PC-3 (cell line): ENCODE results near the gene CDC5L. TPM values are rescaled to one million over a fixed set of nuclear protein-coding genes. Genes with fewer than 3 reads are reported as not detected.

Experiments used
- ATAC-seq: fragments of 200-7000 bp; cut with Tn5 transposase; 2 replicates; pipeline ENCODE4 v1.9.1; 2020; ENCODE audit warnings: mild to moderate bottlenecking, moderate library complexity
- BruUV-seq: library from RNA; stranded (reverse); fragments of 400-500 nt; replicated peaks from 2 replicates; lab custom pipeline; 2021; lab: Mats Ljungman, UMichigan
- CTCF ChIA-PET: fragments of 300-600 bp; sonication (Branson Sonifier 250); formaldehyde crosslinking; loops from one replicate; lab custom pipeline; 2022; ENCODE audit warnings: antibody characterized with exemption; lab: Charles Lee
- POLR2A ChIA-PET: fragments of 300-600 bp; sonication (Branson Sonifier 250); formaldehyde crosslinking; loops from one replicate; lab custom pipeline; 2022; ENCODE audit warnings: antibody characterized with exemption; ENCODE audit not compliant: unreplicated experiment; lab: Charles Lee
- DNase-seq: peaks from one replicate; pipeline ENCODE4 v3.0.0-alpha.2; 2015
- H2AFZ ChIP-seq: fragments of 300-600 bp; sonication (generic); 2 replicates; pipeline ENCODE4 v1.6.0; 2016; ENCODE audit warnings: antibody characterized with exemption, low read length
- H3F3A ChIP-seq: fragments of 300-600 bp; sonication (generic); one replicate; pipeline ENCODE4 v1.6.0; 2017; ENCODE audit warnings: antibody characterized with exemption, low read length, control low read depth, mild to moderate bottlenecking; ENCODE audit not compliant: unreplicated experiment
- H3K27ac ChIP-seq: fragments of 300-600 bp; sonication (generic); 2 replicates; pipeline ENCODE4 v1.5.1; 2016; ENCODE audit warnings: mild to moderate bottlenecking, low read length
- H3K27me3 ChIP-seq: fragments of 300-600 bp; sonication (generic); 2 replicates; pipeline ENCODE4 v1.6.1; 2016; ENCODE audit warnings: low read length, mixed read lengths
- H3K36me3 ChIP-seq: fragments of 300-600 bp; sonication (generic); 2 replicates; pipeline ENCODE4 v1.6.1; 2016; ENCODE audit warnings: low read depth, mixed run types, low read length, mixed read lengths
- H3K4me1 ChIP-seq: fragments of 300-600 bp; sonication (generic); 2 replicates; pipeline ENCODE4 v1.5.1; 2016; ENCODE audit warnings: low read length; ENCODE audit not compliant: insufficient read depth
- H3K4me2 ChIP-seq: fragments of 300-600 bp; sonication (generic); 2 replicates; pipeline ENCODE4 v1.6.0; 2016; ENCODE audit warnings: low read length
- H3K4me3 ChIP-seq: fragments of 300-600 bp; sonication (generic); 2 replicates; pipeline ENCODE4 v1.5.1; 2016; ENCODE audit warnings: mild to moderate bottlenecking, low read length, mixed read lengths
- H3K79me2 ChIP-seq: fragments of 300-600 bp; sonication (generic); 2 replicates; pipeline ENCODE4 v1.6.1; 2017; ENCODE audit warnings: low read length, mixed read lengths
- H3K9ac ChIP-seq: fragments of 300-600 bp; sonication (generic); 2 replicates; pipeline ENCODE4 v1.6.0; 2016; ENCODE audit warnings: mild to moderate bottlenecking, low read length
- H3K9me2 ChIP-seq: fragments of 300-600 bp; sonication (generic); replicated peaks from 2 replicates; pipeline ENCODE4 v1.6.1; 2016; ENCODE audit warnings: mixed run types, low read length, mixed read lengths
- H3K9me3 ChIP-seq: fragments of 300-600 bp; sonication (generic); 2 replicates; pipeline ENCODE4 v1.6.1; 2016; ENCODE audit warnings: low read length, mixed read lengths
- H4K20me1 ChIP-seq: fragments of 300-600 bp; sonication (generic); 2 replicates; pipeline ENCODE4 v1.6.1; 2016; ENCODE audit warnings: low read length, mixed read lengths
- EZH2 ChIP-seq: fragments of 300-600 bp; sonication (generic); IDR thresholded peaks from one replicate; pipeline ENCODE4 v1.6.1; 2017; ENCODE audit warnings: antibody characterized with exemption, mild to moderate bottlenecking, low read length; ENCODE audit not compliant: unreplicated experiment
- EZH2phosphoT487 ChIP-seq: fragments of 300-600 bp; sonication (generic); IDR thresholded peaks from 2 replicates; pipeline ENCODE4 v1.6.1; 2018; ENCODE audit warnings: mild to moderate bottlenecking, antibody characterized with exemption, low read length, borderline replicate concordance
- intact Hi-C: fragments of 100-400 bp; cut with micrococcal nuclease; formaldehyde crosslinking; loops from 2 replicates; pipeline ENCODE4 v1.9.0; 2023
- total RNA-seq: library from RNA; depleted of rRNA; stranded (reverse); fragments of >200 nt; gene quantifications from 2 replicates; pipeline ENCODE4 v1.2.3, GENCODE V29; 2014
- TF ChIP-seq, protein P1 (sequence below): fragments of 300-600 bp; sonication (generic); conservative IDR thresholded peaks from 2 replicates; pipeline ENCODE4 v1.5.1; 2017; ENCODE audit warnings: antibody characterized with exemption, low read depth, mild to moderate bottlenecking, low read length

Gene CDC5L
- total RNA-seq, 1 experiment from 2014 or later: 23.0 TPM

DNA sequence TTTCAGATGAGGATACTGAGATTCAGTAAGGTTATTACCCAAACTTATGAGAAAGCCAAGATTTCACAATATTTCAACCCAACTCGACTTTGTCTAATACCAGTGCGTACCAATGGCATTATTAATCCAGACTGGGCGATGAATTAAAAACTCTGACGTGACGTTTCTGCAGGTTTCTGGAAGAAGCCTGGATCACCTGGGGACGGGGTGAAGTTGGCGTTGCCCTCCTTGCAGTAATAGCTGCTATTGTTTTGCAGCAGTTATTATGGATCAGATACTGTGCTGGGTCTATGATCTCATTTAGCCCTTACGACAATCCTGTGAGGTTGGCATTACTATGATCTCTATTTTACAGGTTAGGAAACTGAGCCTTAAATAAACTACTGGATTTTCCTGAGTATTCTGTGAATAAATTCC lies 569 bp upstream of the CDC5L start:
- BruUV-seq: TSS peak; percentile 86
- H4K20me1 ChIP-seq: peaks cover 32% of the 10 kb centered on the region
- H3K79me2 ChIP-seq: peaks cover 40% of the 10 kb centered on the region
- intact Hi-C loops: no loop called here
- no peaks in the 10 kb centered on the region for H3K27me3 ChIP-seq
- DNase-seq (peak; percentile 31), ATAC-seq (peak; percentile 9)
- peak overlapping the region; percentile 75 for H3K27ac ChIP-seq
- H3K36me3 ChIP-seq: peaks cover 11% of the 10 kb centered on the region
- POLR2A ChIA-PET: no interaction called here
- no peaks in the 10 kb centered on the region for H3K9me2 ChIP-seq
- no peaks in the 10 kb centered on the region for H3F3A ChIP-seq
- peak overlapping the region; percentile 95 for H3K4me3 ChIP-seq
- TF ChIP-seq EZH2phosphoT487: no peak
- no peak for TF ChIP-seq EZH2
- TF ChIP-seq, protein P1, sequence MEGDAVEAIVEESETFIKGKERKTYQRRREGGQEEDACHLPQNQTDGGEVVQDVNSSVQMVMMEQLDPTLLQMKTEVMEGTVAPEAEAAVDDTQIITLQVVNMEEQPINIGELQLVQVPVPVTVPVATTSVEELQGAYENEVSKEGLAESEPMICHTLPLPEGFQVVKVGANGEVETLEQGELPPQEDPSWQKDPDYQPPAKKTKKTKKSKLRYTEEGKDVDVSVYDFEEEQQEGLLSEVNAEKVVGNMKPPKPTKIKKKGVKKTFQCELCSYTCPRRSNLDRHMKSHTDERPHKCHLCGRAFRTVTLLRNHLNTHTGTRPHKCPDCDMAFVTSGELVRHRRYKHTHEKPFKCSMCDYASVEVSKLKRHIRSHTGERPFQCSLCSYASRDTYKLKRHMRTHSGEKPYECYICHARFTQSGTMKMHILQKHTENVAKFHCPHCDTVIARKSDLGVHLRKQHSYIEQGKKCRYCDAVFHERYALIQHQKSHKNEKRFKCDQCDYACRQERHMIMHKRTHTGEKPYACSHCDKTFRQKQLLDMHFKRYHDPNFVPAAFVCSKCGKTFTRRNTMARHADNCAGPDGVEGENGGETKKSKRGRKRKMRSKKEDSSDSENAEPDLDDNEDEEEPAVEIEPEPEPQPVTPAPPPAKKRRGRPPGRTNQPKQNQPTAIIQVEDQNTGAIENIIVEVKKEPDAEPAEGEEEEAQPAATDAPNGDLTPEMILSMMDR: no peak
- peak overlapping the region; percentile 98 for H3K4me2 ChIP-seq
- H3K9me3 ChIP-seq: no peaks in the 10 kb centered on the region
- peaks cover 24% of the 10 kb centered on the region for H3K4me1 ChIP-seq
- H3K9ac ChIP-seq: peak overlapping the region; percentile 98
- peak overlapping the region; percentile 98 for H2AFZ ChIP-seq
- CTCF ChIA-PET: no interaction called here

GRCh38 chr6:44388135-44388487 lies 605 bp downstream of the CDC5L start:
- ATAC-seq: no peak
- Histone ChIP-seq H3K27me3 (no peaks in the 10 kb centered on the region), H4K20me1 (peaks cover 34% of the 10 kb centered on the region), H3K4me2 (peak overlapping the region; percentile 98), H3K9ac (peak overlapping the region; percentile 98), H3K27ac (no peak overlapping the region), H3K36me3 (peaks cover 22% of the 10 kb centered on the region), H3K4me1 (peaks cover 24% of the 10 kb centered on the region), H3K9me3 (no peaks in the 10 kb centered on the region), H3K4me3 (peak overlapping the region; percentile 95), H3F3A (no peaks in the 10 kb centered on the region), H3K79me2 (peaks cover 49% of the 10 kb centered on the region), H3K9me2 (no peaks in the 10 kb centered on the region), H2AFZ (no peak overlapping the region)
- BruUV-seq: no TSS peak
- CTCF ChIA-PET: no interaction called here
- DNase-seq: no peak
- POLR2A ChIA-PET: interaction anchor here (0.6 kb wide), 1 partner anchor 141 kb away, joined by 5 read pairs; the partner anchor contains the start of gene HSP90AB1
- TF ChIP-seq, protein P1: no peak
- TF ChIP-seq EZH2 (no peak), EZH2phosphoT487 (no peak)
- intact Hi-C loops: no loop called here

- peak overlapping the region; percentile 95 for H3K4me3 ChIP-seq
- H3K27me3 ChIP-seq: no peaks in the 10 kb centered on the region
- H3K36me3 ChIP-seq: peaks cover 29% of the 10 kb centered on the region
- ATAC-seq: no peak
- POLR2A ChIA-PET: no interaction called here
- peak overlapping the region; percentile 98 for H3K9ac ChIP-seq
- H2AFZ ChIP-seq: no peak overlapping the region
- CTCF ChIA-PET: no interaction called here
- no peaks in the 10 kb centered on the region for H3K9me2 ChIP-seq
- intact Hi-C loops: no loop called here
- peaks cover 24% of the 10 kb centered on the region for H3K4me1 ChIP-seq
- TF ChIP-seq EZH2 (no peak), EZH2phosphoT487 (no peak)
- TF ChIP-seq, protein P1: no peak
- no peak for DNase-seq
- TSS peak; percentile 65 for BruUV-seq
- H3K27ac ChIP-seq: no peak overlapping the region
- no peaks in the 10 kb centered on the region for H3F3A ChIP-seq
- H3K9me3 ChIP-seq: no peaks in the 10 kb centered on the region
- H3K4me2 ChIP-seq: peak overlapping the region; percentile 98
- H3K79me2 ChIP-seq: peaks cover 49% of the 10 kb centered on the region
- peaks cover 34% of the 10 kb centered on the region for H4K20me1 ChIP-seq
Observed at GRCh38 chr6:44388887-44389286, 1.4 kb downstream of the CDC5L start.
